GM18526 (cell line): ENCODE data around the gene STUM.

Source experiments
- POLR2A ChIP-seq: IDR thresholded peaks from 3 replicates; pipeline ENCODE4 v1.6.1; 2011; ENCODE audit not compliant: insufficient read length; ENCODE audit errors: extremely low read depth

STUM gene

GRCh38 chr1:226657895-226658545, 109.5 kb downstream of the STUM start:
- TF ChIP-seq POLR2A, result no peak

- TF ChIP-seq POLR2A, result no peak
Measured at GRCh38 chr1:226658546-226659125, 110.1 kb downstream of the STUM start.
